Ovary (tissue), 3 donors: ENCODE measurements around the gene SDCCAG8.

Source experiments
- EP300 ChIP-seq: sonication (generic); formaldehyde crosslinking; IDR thresholded peaks from one replicate; pipeline ENCODE4 v1.6.1; 2017; ENCODE audit warnings: antibody characterized with exemption
- POLR2A ChIP-seq: fragments of 450-650 bp; IDR thresholded peaks from one replicate; pipeline ENCODE4 v1.6.1; 2017; ENCODE audit warnings: antibody characterized with exemption, mild to moderate bottlenecking, moderate library complexity
- TF ChIP-seq, protein P1 (sequence below), 3 donors: fragments of 450-650 bp in 2 of 3; fragments of 200-600 bp in 1 of 3; IDR thresholded peaks; one replicate each; pipeline versions ENCODE4 v1.5.1 to v1.8.0; 2016 to 2022; ENCODE audit warnings: antibody characterized with exemption in 3 of 3, mild to moderate bottlenecking in 1 of 3
- donor health status: DM: no; HTN: no; CAD: no.

DNA sequence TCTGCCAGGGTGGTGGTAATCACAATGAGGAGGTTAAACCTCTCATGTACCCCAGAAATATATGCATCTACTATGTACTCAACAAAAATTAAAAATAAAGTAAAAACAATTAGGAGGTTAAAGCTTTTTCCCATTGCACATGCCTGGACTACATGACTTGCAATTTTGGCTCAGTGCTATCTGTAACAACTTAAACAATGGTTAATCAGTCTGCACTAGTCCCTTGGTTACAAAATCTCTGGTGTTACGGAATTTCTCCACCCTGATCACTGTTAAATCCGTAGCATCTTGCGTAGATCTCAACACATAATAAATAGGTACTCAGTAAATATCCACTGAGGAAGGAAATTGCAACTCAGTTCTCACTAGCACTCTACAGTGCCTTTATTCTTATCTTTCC, 66.5 kb downstream of the SDCCAG8 start:
- TF ChIP-seq, protein P1, sequence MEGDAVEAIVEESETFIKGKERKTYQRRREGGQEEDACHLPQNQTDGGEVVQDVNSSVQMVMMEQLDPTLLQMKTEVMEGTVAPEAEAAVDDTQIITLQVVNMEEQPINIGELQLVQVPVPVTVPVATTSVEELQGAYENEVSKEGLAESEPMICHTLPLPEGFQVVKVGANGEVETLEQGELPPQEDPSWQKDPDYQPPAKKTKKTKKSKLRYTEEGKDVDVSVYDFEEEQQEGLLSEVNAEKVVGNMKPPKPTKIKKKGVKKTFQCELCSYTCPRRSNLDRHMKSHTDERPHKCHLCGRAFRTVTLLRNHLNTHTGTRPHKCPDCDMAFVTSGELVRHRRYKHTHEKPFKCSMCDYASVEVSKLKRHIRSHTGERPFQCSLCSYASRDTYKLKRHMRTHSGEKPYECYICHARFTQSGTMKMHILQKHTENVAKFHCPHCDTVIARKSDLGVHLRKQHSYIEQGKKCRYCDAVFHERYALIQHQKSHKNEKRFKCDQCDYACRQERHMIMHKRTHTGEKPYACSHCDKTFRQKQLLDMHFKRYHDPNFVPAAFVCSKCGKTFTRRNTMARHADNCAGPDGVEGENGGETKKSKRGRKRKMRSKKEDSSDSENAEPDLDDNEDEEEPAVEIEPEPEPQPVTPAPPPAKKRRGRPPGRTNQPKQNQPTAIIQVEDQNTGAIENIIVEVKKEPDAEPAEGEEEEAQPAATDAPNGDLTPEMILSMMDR (IDR thresholded peaks at IDR 0.05) = no peak
- TF ChIP-seq EP300 = no peak
- TF ChIP-seq POLR2A = no peak
